Transverse colon (tissue), 4 donors: ENCODE measurements around the gene SLC16A1.
A peak's percentile ranks its signal among the peaks of the same experiment; 100 is the strongest.

Experiments used
- CTCF ChIP-seq, 5 experiments: fragments of 200-600 bp in 3 of 5; fragments of 450-650 bp in 2 of 5; sonication (generic) in 3 of 5; IDR thresholded peaks; 1 replicate in 2 of 5; 2 replicates in 3 of 5; pipeline ENCODE4 v1.5.1; 2016 to 2017; ENCODE audit warnings: antibody characterized with exemption in 5 of 5, inconsistent platforms in 3 of 5, mild to moderate bottlenecking in 2 of 5, moderate library complexity in 1 of 5
- EP300 ChIP-seq: sonication (generic); formaldehyde crosslinking; IDR thresholded peaks from one replicate; pipeline ENCODE4 v1.6.1; 2017; ENCODE audit warnings: antibody characterized with exemption, low read depth
- POLR2A ChIP-seq: fragments of 450-650 bp; IDR thresholded peaks from one replicate; pipeline ENCODE4 v1.6.1; 2016; ENCODE audit warnings: antibody characterized with exemption, mild to moderate bottlenecking, moderate library complexity
- POLR2AphosphoS5 ChIP-seq, 3 donors: sonication (generic); formaldehyde crosslinking; IDR thresholded peaks; one replicate each; pipeline ENCODE4 v1.6.1; 2016; ENCODE audit warnings: antibody characterized with exemption in 3 of 3

DNA sequence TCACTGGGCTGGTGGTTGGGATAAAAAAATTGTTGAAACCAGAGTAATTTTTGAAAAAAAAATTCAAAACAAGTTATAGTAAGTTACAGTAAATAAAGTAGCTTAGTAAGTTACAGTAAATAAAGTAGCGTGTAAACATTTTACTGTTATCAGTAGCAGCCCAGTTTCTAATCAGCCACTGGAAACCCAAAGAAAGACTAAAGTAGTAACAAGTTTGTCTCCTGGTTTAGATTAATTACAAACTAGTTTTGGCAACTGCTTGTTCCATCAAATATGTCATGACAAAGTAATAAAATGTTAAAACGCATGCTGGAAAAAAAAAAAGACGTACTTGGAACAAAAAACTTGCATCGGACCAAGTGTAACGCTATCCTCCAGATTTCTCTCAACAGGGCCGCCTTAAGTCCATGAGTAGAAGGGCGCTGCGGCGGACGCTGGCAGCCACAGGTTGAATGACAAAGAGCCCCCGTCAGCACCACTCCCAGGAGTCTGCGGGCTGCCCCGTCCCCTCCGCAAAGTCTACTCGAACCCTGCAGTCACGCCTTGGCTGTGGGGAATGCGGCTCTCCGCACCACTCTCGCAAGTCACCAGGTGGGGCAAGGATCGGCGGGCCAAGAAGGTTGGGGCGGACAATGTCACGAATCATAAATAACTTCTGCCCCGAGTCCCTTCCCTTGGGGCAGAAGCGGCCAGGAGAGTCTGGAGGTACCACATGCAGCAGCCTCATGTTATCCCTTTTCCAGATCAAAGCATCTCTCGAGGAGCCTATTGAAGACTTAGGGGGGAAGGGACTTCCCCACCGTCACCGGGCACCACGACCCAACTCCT is 837 bp downstream of the SLC16A1 start:
- TF ChIP-seq CTCF (IDR thresholded peaks at IDR 0.05) (peak in 1 of 5 experiments; percentile 21), EP300 (no peak), POLR2A (no peak), POLR2AphosphoS5 (IDR thresholded peaks at IDR 0.05) (peak in 1 of 3 donors; percentile 4)
